Measurements from ENCODE around the gene EFCAB11.

Gene EFCAB11

GRCh38 chr14:89956661-89957009 lies 2.1 kb upstream of the EFCAB11 start:
- no peak for DNase-seq

- peak; percentile 97 for DNase-seq
Observed at GRCh38 chr14:89955745-89956660, 1.5 kb upstream of the EFCAB11 start, which contains the start of gene TDP1. TDP1 (plus strand) TSS chr14:89955927; CDS start chr14:89963115, 7,188 bp downstream.

GRCh38 chr14:89955022-89955744 lies 653 bp upstream of the EFCAB11 start:
- DNase-seq, result no peak

GRCh38 chr14:89953602-89954001 lies 928 bp downstream of the EFCAB11 start:
- DNase-seq, result no peak

- no peak for DNase-seq
Observed at GRCh38 chr14:89952576-89952975, 2.0 kb downstream of the EFCAB11 start.

- DNase-seq, result no peak
Observed at GRCh38 chr14:89947344-89947743, 7.2 kb downstream of the EFCAB11 start.

- no peak for DNase-seq
Observed at GRCh38 chr14:89941830-89942377, 12.6 kb downstream of the EFCAB11 start.

- DNase-seq, result no peak
Observed at GRCh38 chr14:89936654-89937185, 17.8 kb downstream of the EFCAB11 start.

- no peak for DNase-seq
Observed at GRCh38 chr14:89933002-89933401, 21.5 kb downstream of the EFCAB11 start.

GRCh38 chr14:89927186-89927865 lies 27.2 kb downstream of the EFCAB11 start:
- no peak for DNase-seq

GRCh38 chr14:89926694-89927093 lies 27.8 kb downstream of the EFCAB11 start:
- no peak for DNase-seq

GRCh38 chr14:89924268-89924667 lies 30.3 kb downstream of the EFCAB11 start:
- DNase-seq, result no peak

- no peak for DNase-seq
Observed at GRCh38 chr14:89922031-89922907, 32.3 kb downstream of the EFCAB11 start.

GRCh38 chr14:89921346-89921745 lies 33.2 kb downstream of the EFCAB11 start:
- DNase-seq, result no peak

- DNase-seq, result no peak
Observed at GRCh38 chr14:89920056-89920455, 34.5 kb downstream of the EFCAB11 start.

GRCh38 chr14:89918721-89919120 lies 35.8 kb downstream of the EFCAB11 start:
- DNase-seq, result no peak

GRCh38 chr14:89915114-89915878 lies 39.2 kb downstream of the EFCAB11 start:
- no peak for DNase-seq

GRCh38 chr14:89912667-89913211 lies 41.8 kb downstream of the EFCAB11 start:
- peak; percentile 72 for DNase-seq

GRCh38 chr14:89912221-89912620 lies 42.3 kb downstream of the EFCAB11 start:
- DNase-seq, result no peak
